ENCODE measurements around the gene KLHL36.

GRCh38 chr16:84643674-84644073 lies 4.6 kb upstream of the KLHL36 start:
- no peak for TF ChIP-seq RAD21 (IDR thresholded peaks at IDR 0.05; ENCODE audit: low read length)
- TF ChIP-seq TEAD4 (IDR thresholded peaks at IDR 0.05; ENCODE audit: borderline replicate concordance, insufficient read depth), result no peak
- no peak for TF ChIP-seq CTCF (IDR thresholded peaks at IDR 0.05)
- TF ChIP-seq ELF1 (IDR thresholded peaks at IDR 0.05), result no peak
- TF ChIP-seq RFX5 (IDR thresholded peaks at IDR 0.05; ENCODE audit: low read length), result no peak
- TF ChIP-seq SMC3 (IDR thresholded peaks at IDR 0.05; ENCODE audit: low read depth, low read length), result no peak
- TF ChIP-seq REST (IDR thresholded peaks at IDR 0.05; ENCODE audit: low read depth, low read length), result no peak

Data from SK-N-SH (cell line).